Mucosa of gallbladder (tissue), 1 donor: ENCODE results near the gene SLC24A4. TPM values are rescaled to one million over a fixed set of nuclear protein-coding genes. Genes with fewer than 3 reads are reported as not detected.

Source experiments
- DNase-seq: peaks from one replicate; pipeline ENCODE4 v3.0.0-alpha.2; 2020; ENCODE audit warnings: low spot score
- total RNA-seq: library from RNA; stranded (reverse); gene quantifications from one replicate; pipeline ENCODE4 v1.2.1, GENCODE V29; 2021
- donor health status: DM: no; HTN: no; CAD: no.

SLC24A4 gene
- total RNA-seq, 1 donor from 2014 or later, result 1.8 TPM

DNA sequence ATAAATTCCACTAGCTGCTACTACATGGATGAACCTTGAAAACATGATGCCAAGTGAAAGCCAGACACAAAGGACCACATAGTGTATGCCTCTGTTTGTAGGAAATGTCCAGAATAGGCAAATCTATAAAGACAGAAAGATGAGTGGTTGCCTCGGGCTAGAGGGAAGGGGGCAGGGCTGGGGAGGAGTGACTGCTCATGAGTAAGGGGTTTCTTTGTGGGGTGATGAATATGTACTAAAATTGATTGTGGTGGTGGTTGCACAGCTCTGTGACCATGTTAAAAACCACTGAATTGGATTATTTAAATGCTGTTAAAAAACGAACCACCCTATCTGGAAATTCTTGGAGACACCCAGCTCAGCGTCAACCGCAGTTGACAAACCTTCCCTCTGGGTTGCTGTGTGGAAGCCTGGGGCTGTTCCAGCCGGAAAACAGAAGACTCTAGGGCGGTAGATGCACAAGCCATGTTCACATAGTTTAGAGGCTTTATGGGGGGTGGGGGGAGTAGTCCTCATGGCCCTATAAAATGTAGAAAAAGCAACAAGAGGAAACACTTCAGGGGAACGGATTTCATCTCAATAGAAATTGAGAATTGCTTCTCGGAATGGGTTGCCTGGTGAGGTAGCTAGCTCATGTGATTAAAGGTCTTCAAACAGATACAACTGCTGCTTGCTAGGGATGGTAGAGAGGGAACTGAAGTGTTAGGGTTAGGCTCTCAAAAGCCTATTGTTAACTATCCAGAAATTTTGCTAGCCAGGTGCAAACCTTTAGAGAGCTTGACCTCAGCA is 220.0 kb downstream of the SLC24A4 start:
- DNase-seq, result no peak

DNA sequence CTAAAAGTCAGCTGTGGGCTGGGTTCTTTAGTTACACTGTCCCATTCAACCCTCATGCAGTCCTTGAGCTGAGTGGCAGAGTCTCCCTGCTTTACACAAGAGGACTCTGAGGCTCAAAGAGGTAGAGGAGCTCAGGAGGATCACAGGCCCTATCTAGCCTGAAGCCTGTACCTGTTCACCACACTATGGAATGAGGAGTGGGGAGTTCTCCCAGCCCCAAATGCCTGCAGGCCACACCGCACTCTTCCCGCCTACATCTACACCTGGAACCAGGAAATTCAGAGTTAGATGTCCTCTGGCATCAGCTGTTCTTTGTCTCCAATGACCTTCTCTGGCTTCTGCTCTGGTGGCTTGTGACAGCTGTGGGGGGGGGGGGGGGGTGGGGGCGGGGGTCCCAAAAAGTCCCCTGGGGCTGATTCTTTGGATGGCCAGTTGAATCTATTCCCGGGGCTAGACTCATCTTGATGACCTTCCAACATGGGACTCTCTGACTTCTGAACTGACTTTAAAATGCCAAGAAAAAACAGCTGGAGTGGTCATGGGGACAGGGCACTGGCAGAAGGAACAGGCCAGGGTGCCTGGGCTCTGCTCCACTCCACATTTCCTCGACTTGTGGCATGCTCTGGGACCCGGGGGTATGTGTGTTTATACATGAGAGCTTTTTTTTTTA is 221.2 kb downstream of the SLC24A4 start:
- no peak for DNase-seq

DNA sequence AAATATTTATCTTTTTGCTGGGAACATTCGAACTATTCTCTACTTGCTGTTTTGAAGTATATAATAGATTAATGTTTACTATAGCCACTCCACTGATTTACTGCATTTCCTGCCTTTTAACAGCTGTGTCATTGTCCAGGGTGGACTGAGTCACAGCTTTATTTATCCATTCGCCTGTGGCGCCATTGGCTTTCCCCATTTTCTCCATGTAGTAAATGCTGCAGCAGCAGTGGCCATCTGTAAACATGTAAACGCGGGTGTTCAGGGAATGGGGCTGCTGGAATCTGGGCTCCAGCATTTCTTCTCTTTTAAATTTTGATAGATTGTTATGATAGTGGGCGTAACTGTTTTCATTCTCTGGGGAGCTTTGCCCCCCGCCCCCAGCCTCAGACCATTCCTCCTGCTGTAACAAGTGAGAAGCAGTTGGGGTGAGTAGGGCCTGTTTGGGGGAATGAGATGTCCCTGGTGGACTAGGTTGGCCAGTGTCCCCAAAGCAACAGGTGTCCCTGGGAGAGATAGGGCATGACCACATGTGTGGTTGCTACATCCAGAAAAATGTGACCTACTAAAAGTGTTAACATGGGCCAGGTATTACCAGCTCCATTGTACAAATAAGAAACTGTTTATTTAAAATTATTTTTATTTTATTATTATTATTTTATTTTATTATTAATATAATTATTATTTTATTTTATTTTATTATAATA is 223.5 kb downstream of the SLC24A4 start:
- no peak for DNase-seq

DNA sequence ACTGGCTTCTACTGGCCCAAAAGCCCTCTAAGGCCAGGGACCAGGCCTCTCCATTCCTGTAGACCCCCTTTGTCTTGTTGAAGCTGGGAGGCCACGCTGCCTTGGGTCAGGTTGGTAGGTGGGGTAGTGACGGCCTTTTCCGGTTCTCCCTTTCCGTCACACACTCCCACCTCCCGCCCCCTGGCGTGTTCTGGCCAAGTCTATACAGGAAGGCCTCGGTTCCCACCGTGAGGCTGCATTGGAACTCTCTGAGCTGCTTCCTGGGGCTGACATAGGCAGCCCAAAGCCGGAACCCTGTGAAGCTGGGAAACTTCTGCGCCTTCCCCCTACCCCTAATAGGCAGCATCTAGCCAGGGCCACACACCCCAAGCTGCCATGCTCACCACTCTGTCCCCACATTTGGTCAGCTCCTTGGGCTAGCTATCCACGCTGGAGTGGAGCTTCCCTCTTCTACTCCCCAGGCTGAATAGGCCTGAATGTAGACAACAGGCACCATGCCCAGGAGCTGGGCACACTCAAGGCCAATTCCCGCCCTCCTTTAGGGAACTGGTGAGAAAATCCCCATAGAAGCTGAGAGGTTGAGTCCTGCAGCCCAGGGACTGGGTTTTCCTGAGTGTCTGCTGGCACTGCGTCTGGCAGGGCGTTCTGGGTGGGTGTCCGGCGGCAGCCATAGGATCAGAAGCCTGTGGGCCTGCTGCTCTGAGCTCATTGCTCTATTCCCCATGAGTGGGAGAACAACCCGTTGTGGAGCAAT is 226.3 kb downstream of the SLC24A4 start:
- no peak for DNase-seq

DNA sequence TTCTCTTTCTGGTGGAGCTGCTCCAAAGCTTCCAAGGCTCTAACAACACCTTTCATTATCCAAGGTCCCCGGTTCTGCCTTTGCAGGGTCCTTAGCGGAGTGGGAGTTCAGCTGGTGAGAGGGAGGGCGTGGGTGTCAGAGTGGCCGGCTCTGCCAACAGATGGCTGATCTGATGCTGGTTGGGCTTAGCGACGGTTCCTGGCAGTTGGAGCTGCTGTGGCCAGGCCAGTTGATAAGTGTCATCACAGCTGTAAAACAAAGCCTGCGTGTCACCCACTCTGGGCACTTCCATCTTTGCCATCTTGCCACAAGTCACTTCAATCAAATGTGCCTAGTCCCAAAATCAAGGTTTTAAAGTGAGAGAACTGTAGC is 226.9 kb downstream of the SLC24A4 start:
- no peak for DNase-seq

Other genes with a start within 250 kb of the SLC24A4 start
- 33.6 TPM for gene ATXN3, start 216.6 kb upstream of the SLC24A4 start, total RNA-seq
- 124 TPM for gene NDUFB1, start 201.5 kb upstream of the SLC24A4 start, total RNA-seq
- gene CPSF2, start 201.2 kb upstream of the SLC24A4 start, total RNA-seq, result 50.0 TPM
- 33.7 TPM for gene RIN3, start 190.6 kb downstream of the SLC24A4 start, total RNA-seq